Lower leg skin (tissue), 3 donors: ENCODE measurements around the gene DNAJC17.

Source experiments
- CTCF ChIP-seq, 3 donors: fragments of 450-650 bp; IDR thresholded peaks; one replicate each; pipeline ENCODE4 v1.5.1; 2016; ENCODE audit warnings: antibody characterized with exemption in 3 of 3, mild to moderate bottlenecking in 3 of 3, moderate library complexity in 2 of 3
- POLR2A ChIP-seq, 2 donors: fragments of 450-650 bp; IDR thresholded peaks; one replicate each; pipeline ENCODE4 v1.6.1; 2016 to 2017; ENCODE audit warnings: antibody characterized with exemption in 2 of 2, mild to moderate bottlenecking in 1 of 2, moderate library complexity in 1 of 2

- TF ChIP-seq CTCF (IDR thresholded peaks at IDR 0.05) (no peak), POLR2A (IDR thresholded peaks at IDR 0.05) (no peak)
These were observed 21.3 kb upstream of the DNAJC17 start, which contains the start of gene PPP1R14D for GRCh38 chr15:40828447-40829036.
